KMS-11 (cell line): Measurements from ENCODE around the gene ABI2.

Source experiments
- H2AFZ ChIP-seq: fragments of 200-600 bp; sonication (generic); 2 replicates; pipeline ENCODE4 v1.6.1; 2016; ENCODE audit warnings: antibody characterized with exemption, mixed run types, low read depth
- H3K27ac ChIP-seq: fragments of 200-600 bp; sonication (generic); 2 replicates; pipeline ENCODE4 v1.6.1; 2016; ENCODE audit warnings: mild to moderate bottlenecking, mixed run types
- H3K27me3 ChIP-seq: fragments of 200-600 bp; sonication (generic); 2 replicates; pipeline ENCODE4 v1.6.1; 2017; ENCODE audit warnings: mild to moderate bottlenecking, low read depth, mixed run types, moderate library complexity; ENCODE audit not compliant: insufficient read depth
- H3K36me3 ChIP-seq: fragments of 200-600 bp; sonication (generic); 2 replicates; pipeline ENCODE4 v1.6.1; 2017; ENCODE audit warnings: mild to moderate bottlenecking, mixed run types; ENCODE audit not compliant: insufficient read depth
- H3K4me1 ChIP-seq: fragments of 200-600 bp; sonication (generic); 2 replicates; pipeline ENCODE4 v1.6.1; 2016; ENCODE audit warnings: mild to moderate bottlenecking, low read depth, mixed run types; ENCODE audit not compliant: poor library complexity, severe bottlenecking
- H3K4me2 ChIP-seq: fragments of 200-600 bp; sonication (generic); 2 replicates; pipeline ENCODE4 v1.7.0; 2016; ENCODE audit warnings: mild to moderate bottlenecking, mixed run types
- H3K4me3 ChIP-seq: fragments of 200-600 bp; sonication (generic); IDR thresholded peaks from 2 replicates; pipeline ENCODE4 v1.6.1; 2017; ENCODE audit warnings: low read depth, low read length, mixed read lengths; ENCODE audit not compliant: insufficient read depth
- H3K79me2 ChIP-seq: fragments of 200-600 bp; sonication (generic); 2 replicates; pipeline ENCODE4 v1.6.1; 2016; ENCODE audit warnings: low read depth, mixed run types; ENCODE audit not compliant: insufficient read depth
- H3K9ac ChIP-seq: fragments of 200-600 bp; sonication (generic); 2 replicates; pipeline ENCODE4 v1.6.1; 2016; ENCODE audit warnings: mild to moderate bottlenecking, mixed run types
- H4K20me1 ChIP-seq: fragments of 200-600 bp; sonication (generic); 2 replicates; pipeline ENCODE4 v1.6.1; 2016; ENCODE audit warnings: mild to moderate bottlenecking, mixed run types; ENCODE audit not compliant: insufficient read depth
- TF ChIP-seq, protein P1 (sequence below): fragments of 200-600 bp; sonication (generic); conservative IDR thresholded peaks from 2 replicates; pipeline ENCODE4 v1.6.1; 2017; ENCODE audit warnings: low read depth, mild to moderate bottlenecking, antibody characterized with exemption, low read length, moderate library complexity, mixed read lengths

The ABI2 gene

GRCh38 chr2:203455209-203455608, 127.0 kb downstream of the ABI2 start:
- H2AFZ ChIP-seq = no peak overlapping the region
- no peak overlapping the region for H3K4me2 ChIP-seq
- H3K4me1 ChIP-seq = peaks cover 29% of the 10 kb centered on the region
- no peak overlapping the region for H3K27ac ChIP-seq
- H3K27me3 ChIP-seq = no peaks in the 10 kb centered on the region
- H3K4me3 ChIP-seq = no peak overlapping the region
- TF ChIP-seq, protein P1, sequence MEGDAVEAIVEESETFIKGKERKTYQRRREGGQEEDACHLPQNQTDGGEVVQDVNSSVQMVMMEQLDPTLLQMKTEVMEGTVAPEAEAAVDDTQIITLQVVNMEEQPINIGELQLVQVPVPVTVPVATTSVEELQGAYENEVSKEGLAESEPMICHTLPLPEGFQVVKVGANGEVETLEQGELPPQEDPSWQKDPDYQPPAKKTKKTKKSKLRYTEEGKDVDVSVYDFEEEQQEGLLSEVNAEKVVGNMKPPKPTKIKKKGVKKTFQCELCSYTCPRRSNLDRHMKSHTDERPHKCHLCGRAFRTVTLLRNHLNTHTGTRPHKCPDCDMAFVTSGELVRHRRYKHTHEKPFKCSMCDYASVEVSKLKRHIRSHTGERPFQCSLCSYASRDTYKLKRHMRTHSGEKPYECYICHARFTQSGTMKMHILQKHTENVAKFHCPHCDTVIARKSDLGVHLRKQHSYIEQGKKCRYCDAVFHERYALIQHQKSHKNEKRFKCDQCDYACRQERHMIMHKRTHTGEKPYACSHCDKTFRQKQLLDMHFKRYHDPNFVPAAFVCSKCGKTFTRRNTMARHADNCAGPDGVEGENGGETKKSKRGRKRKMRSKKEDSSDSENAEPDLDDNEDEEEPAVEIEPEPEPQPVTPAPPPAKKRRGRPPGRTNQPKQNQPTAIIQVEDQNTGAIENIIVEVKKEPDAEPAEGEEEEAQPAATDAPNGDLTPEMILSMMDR = no peak
- H3K79me2 ChIP-seq = no peaks in the 10 kb centered on the region
- no peaks in the 10 kb centered on the region for H3K36me3 ChIP-seq
- no peak overlapping the region for H3K9ac ChIP-seq
- H4K20me1 ChIP-seq = no peaks in the 10 kb centered on the region

- Histone ChIP-seq H3K4me1 (peaks cover 18% of the 10 kb centered on the region), H3K4me3 (no peak overlapping the region), H3K79me2 (no peaks in the 10 kb centered on the region), H3K27me3 (no peaks in the 10 kb centered on the region), H2AFZ (no peak overlapping the region), H3K36me3 (no peaks in the 10 kb centered on the region), H4K20me1 (no peaks in the 10 kb centered on the region), H3K9ac (no peak overlapping the region), H3K27ac (no peak overlapping the region), H3K4me2 (no peak overlapping the region; the same call in 1 of the 2 replicates)
- TF ChIP-seq, protein P1 = no peak
These were observed 133.6 kb downstream of the ABI2 start for GRCh38 chr2:203461746-203462145.

GRCh38 chr2:203462308-203462707, 134.1 kb downstream of the ABI2 start:
- Histone ChIP-seq H3K27me3 (no peaks in the 10 kb centered on the region), H3K36me3 (no peaks in the 10 kb centered on the region), H3K4me1 (peaks cover 18% of the 10 kb centered on the region), H3K79me2 (no peaks in the 10 kb centered on the region), H2AFZ (no peak overlapping the region), H3K4me3 (no peak overlapping the region), H4K20me1 (no peaks in the 10 kb centered on the region), H3K9ac (no peak overlapping the region), H3K4me2 (no peak overlapping the region), H3K27ac (no peak overlapping the region)
- TF ChIP-seq, protein P1 = no peak

DNA sequence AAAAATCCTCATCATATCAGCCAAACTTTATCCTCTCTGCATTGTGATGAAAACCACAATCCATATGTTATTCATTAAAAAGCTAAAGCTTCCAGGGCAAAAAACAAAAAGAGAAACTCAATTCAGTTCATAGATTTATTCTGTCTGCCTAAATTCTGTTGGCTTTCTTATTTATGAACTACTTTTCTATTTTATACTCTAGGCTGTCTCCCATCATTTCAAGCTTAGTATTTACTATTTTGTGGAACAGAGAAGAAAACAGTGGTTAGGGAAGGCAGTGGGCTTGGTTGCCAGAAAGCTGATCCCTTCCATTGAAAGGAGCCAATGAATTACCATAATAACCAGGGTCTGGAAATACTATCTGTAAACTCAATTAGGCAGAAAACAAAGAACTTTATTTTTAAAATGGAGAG, 135.1 kb downstream of the ABI2 start:
- Histone ChIP-seq H3K9ac (no peak overlapping the region), H3K4me3 (no peak overlapping the region), H3K36me3 (no peaks in the 10 kb centered on the region), H3K4me1 (peaks cover 18% of the 10 kb centered on the region), H4K20me1 (no peaks in the 10 kb centered on the region), H3K4me2 (no peak overlapping the region), H2AFZ (no peak overlapping the region), H3K27ac (no peak overlapping the region), H3K27me3 (no peaks in the 10 kb centered on the region), H3K79me2 (no peaks in the 10 kb centered on the region)
- TF ChIP-seq, protein P1 = no peak
